Activated CD4-positive, alpha-beta T cell treated with anti-CD3 and anti-CD28 coated beads, Interleukin-2, amount 50 U/mL, for 24 hours (primary cell): Measurements from ENCODE around the gene CIT.
"Not testable (repeated sequence)": the region's sequence is repeated elsewhere in the genome, so short reads cannot be mapped to it uniquely, and the experiment has no call there.

ENCODE experiments used
- DNase-seq, 2 donors: peaks; one replicate each; pipeline ENCODE4 v3.0.0-alpha.2; 2020; ENCODE audit warnings: low read depth in 1 of 2, low spot score in 1 of 2

CIT gene

GRCh38 chr12:119876761-119877638 is at the start of gene CIT:
CIT (minus strand) TSS chr12:119877320; CDS start chr12:119876168, 1,152 bp downstream.
- peak; percentile 60 to 82 for DNase-seq

- no peak for DNase-seq
These were observed 48.1 kb upstream of the CIT start for GRCh38 chr12:119925269-119925668.

- DNase-seq: no peak
These were observed 42.9 kb upstream of the CIT start for GRCh38 chr12:119920064-119920463.

- no peak for DNase-seq
These were observed 38.9 kb upstream of the CIT start for GRCh38 chr12:119915894-119916510.

GRCh38 chr12:119914666-119915065 is 37.5 kb upstream of the CIT start:
- no peak for DNase-seq

GRCh38 chr12:119913536-119914330 is 36.6 kb upstream of the CIT start:
- no peak for DNase-seq

- DNase-seq: no peak
These were observed 34.1 kb upstream of the CIT start for GRCh38 chr12:119911182-119911581.

- DNase-seq: no peak
These were observed 33.5 kb upstream of the CIT start for GRCh38 chr12:119910586-119910985.

GRCh38 chr12:119902084-119902509 is 25.0 kb upstream of the CIT start:
- peak; percentile 49 to 74 for DNase-seq

- no peak for DNase-seq
These were observed 24.6 kb upstream of the CIT start for GRCh38 chr12:119901670-119902069.

GRCh38 chr12:119894916-119895315 is 17.8 kb upstream of the CIT start:
- DNase-seq: no peak

- DNase-seq: not testable (repeated sequence)
These were observed 15.5 kb upstream of the CIT start for GRCh38 chr12:119892611-119893010.

- DNase-seq: no peak
These were observed 8.4 kb upstream of the CIT start for GRCh38 chr12:119885549-119885948.

- DNase-seq: not testable (repeated sequence)
These were observed 6.7 kb upstream of the CIT start for GRCh38 chr12:119883791-119884190.

GRCh38 chr12:119883237-119883636 is 6.1 kb upstream of the CIT start:
- no peak for DNase-seq

- DNase-seq: no peak
These were observed 474 bp upstream of the CIT start for GRCh38 chr12:119877639-119877948.

- no peak for DNase-seq
These were observed 6.7 kb downstream of the CIT start for GRCh38 chr12:119870457-119870856.

- no peak for DNase-seq
These were observed 7.4 kb downstream of the CIT start for GRCh38 chr12:119869720-119870119.

- DNase-seq: no peak
These were observed 8.1 kb downstream of the CIT start for GRCh38 chr12:119868992-119869391.

- DNase-seq: no peak
These were observed 12.5 kb downstream of the CIT start for GRCh38 chr12:119864591-119864990.

GRCh38 chr12:119859241-119859640 is 17.9 kb downstream of the CIT start:
- no peak for DNase-seq
